ENCODE results near the gene GPR148. TPM values are rescaled to one million over a fixed set of nuclear protein-coding genes. Genes with fewer than 3 reads are reported as not detected.

Gene GPR148
- total RNA-seq, 1 donor from 2014 or later, result not detected

DNA sequence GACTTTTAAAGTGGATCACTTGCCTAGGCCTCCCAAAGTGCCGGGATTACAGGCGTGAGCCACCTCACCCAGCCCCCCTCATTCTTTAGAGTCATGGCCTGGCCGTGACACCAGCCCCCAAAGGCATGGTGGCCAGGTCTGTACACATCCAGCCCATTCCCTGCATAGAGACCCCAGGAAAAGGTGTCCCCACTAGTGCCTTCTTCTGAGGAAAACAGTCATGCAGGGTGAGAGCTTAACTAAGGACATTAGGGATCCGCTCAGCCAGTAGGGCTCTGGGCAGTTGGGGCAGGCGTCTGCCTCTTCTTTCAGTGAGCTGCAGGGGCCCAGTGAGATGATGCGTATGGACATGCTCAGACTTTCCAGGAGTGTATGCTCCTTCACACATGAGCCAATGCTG is 20.8 kb downstream of the GPR148 start:
- DNase-seq (ENCODE audit: low read depth) (no peak), FAIRE-seq (no peak)
- Histone ChIP-seq H3K4me1 (ENCODE audit: insufficient read depth, low read length) (no peaks in the 10 kb centered on the region), H3K27ac (ENCODE audit: low read depth, low read length) (no peak overlapping the region), H3K9me3 (ENCODE audit: insufficient read depth, low read depth, low read length) (no peaks in the 10 kb centered on the region), H3K4me3 (ENCODE audit: insufficient read depth, low read depth, low read length) (no peak overlapping the region), H3K27me3 (ENCODE audit: insufficient read depth, low read length) (no peaks in the 10 kb centered on the region), H3K36me3 (ENCODE audit: insufficient read depth, low read length) (no peaks in the 10 kb centered on the region), H2AFZ (ENCODE audit: low read depth, low read length) (no peak overlapping the region), H3K9ac (ENCODE audit: low read length) (no peak overlapping the region), H4K20me1 (ENCODE audit: insufficient read depth, low read length) (no peaks in the 10 kb centered on the region), H3K4me2 (ENCODE audit: low read length) (no peak overlapping the region), H3K79me2 (ENCODE audit: insufficient read depth, low read length) (no peaks in the 10 kb centered on the region)
- no peaks in the 10 kb centered on the region for H3K4me1 Mint-ChIP-seq (ENCODE audit: low read depth, unreplicated experiment)
- TF ChIP-seq, protein P1, sequence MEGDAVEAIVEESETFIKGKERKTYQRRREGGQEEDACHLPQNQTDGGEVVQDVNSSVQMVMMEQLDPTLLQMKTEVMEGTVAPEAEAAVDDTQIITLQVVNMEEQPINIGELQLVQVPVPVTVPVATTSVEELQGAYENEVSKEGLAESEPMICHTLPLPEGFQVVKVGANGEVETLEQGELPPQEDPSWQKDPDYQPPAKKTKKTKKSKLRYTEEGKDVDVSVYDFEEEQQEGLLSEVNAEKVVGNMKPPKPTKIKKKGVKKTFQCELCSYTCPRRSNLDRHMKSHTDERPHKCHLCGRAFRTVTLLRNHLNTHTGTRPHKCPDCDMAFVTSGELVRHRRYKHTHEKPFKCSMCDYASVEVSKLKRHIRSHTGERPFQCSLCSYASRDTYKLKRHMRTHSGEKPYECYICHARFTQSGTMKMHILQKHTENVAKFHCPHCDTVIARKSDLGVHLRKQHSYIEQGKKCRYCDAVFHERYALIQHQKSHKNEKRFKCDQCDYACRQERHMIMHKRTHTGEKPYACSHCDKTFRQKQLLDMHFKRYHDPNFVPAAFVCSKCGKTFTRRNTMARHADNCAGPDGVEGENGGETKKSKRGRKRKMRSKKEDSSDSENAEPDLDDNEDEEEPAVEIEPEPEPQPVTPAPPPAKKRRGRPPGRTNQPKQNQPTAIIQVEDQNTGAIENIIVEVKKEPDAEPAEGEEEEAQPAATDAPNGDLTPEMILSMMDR (IDR thresholded peaks at IDR 0.05; ENCODE audit: insufficient read depth, low read depth, low read length), result no peak
- no peak for TF ChIP-seq EZH2 (IDR thresholded peaks at IDR 0.05; ENCODE audit: insufficient read depth, low read length)
- H3K36me3 Mint-ChIP-seq (ENCODE audit: low read depth, unreplicated experiment), result no peaks in the 10 kb centered on the region
- H3K27me3 Mint-ChIP-seq (ENCODE audit: low read depth, unreplicated experiment), result peaks cover 28% of the 10 kb centered on the region
- no peak overlapping the region for H3K27ac Mint-ChIP-seq (ENCODE audit: unreplicated experiment)
- no peak overlapping the region for H3K4me3 Mint-ChIP-seq (ENCODE audit: unreplicated experiment)
- H3K9me3 Mint-ChIP-seq (ENCODE audit: unreplicated experiment), result no peaks in the 10 kb centered on the region

DNA sequence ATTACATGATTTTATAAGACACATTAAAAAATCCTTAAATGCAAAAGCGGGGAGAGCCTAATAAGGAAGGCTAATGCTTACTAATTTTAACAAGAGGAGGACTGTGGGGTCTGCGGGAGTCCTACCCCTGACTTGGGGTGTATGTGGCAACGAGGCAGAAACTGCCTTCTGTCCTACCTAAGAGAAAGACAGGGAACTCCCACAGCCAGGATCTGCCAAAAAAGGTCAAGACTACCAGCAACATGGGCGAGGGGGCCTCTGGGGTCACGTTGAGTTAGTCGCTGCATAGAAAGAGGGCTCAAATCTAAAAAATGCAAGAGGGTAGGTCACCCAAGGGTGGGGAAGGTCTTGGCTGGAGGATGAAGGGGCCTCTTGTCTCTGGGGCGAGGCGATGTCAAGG is 25.9 kb downstream of the GPR148 start:
- peaks cover 14% of the 10 kb centered on the region for H3K27me3 ChIP-seq (ENCODE audit: insufficient read depth, low read length)
- H3K9ac ChIP-seq (ENCODE audit: low read length), result no peak overlapping the region
- Mint-ChIP-seq H3K27ac (ENCODE audit: unreplicated experiment) (no peak overlapping the region), H3K27me3 (ENCODE audit: low read depth, unreplicated experiment) (peaks cover 55% of the 10 kb centered on the region), H3K36me3 (ENCODE audit: low read depth, unreplicated experiment) (no peaks in the 10 kb centered on the region), H3K4me3 (ENCODE audit: unreplicated experiment) (peak overlapping the region; percentile 71), H3K4me1 (ENCODE audit: low read depth, unreplicated experiment) (peaks cover 2% of the 10 kb centered on the region), H3K9me3 (ENCODE audit: unreplicated experiment) (no peaks in the 10 kb centered on the region)
- FAIRE-seq (no peak), DNase-seq (ENCODE audit: low read depth) (no peak)
- no peaks in the 10 kb centered on the region for H3K4me1 ChIP-seq (ENCODE audit: insufficient read depth, low read length)
- no peak for TF ChIP-seq EZH2 (IDR thresholded peaks at IDR 0.05; ENCODE audit: insufficient read depth, low read length)
- TF ChIP-seq, protein P1 (IDR thresholded peaks at IDR 0.05; ENCODE audit: insufficient read depth, low read depth, low read length), result no peak
- no peak overlapping the region for H2AFZ ChIP-seq (ENCODE audit: low read depth, low read length)
- no peak overlapping the region for H3K27ac ChIP-seq (ENCODE audit: low read depth, low read length)
- H3K9me3 ChIP-seq (ENCODE audit: insufficient read depth, low read depth, low read length), result no peaks in the 10 kb centered on the region
- no peak overlapping the region for H3K4me2 ChIP-seq (ENCODE audit: low read length)
- no peaks in the 10 kb centered on the region for H4K20me1 ChIP-seq (ENCODE audit: insufficient read depth, low read length)
- H3K79me2 ChIP-seq (ENCODE audit: insufficient read depth, low read length), result no peaks in the 10 kb centered on the region
- no peak overlapping the region for H3K4me3 ChIP-seq (ENCODE audit: insufficient read depth, low read depth, low read length)
- no peaks in the 10 kb centered on the region for H3K36me3 ChIP-seq (ENCODE audit: insufficient read depth, low read length)

DNA sequence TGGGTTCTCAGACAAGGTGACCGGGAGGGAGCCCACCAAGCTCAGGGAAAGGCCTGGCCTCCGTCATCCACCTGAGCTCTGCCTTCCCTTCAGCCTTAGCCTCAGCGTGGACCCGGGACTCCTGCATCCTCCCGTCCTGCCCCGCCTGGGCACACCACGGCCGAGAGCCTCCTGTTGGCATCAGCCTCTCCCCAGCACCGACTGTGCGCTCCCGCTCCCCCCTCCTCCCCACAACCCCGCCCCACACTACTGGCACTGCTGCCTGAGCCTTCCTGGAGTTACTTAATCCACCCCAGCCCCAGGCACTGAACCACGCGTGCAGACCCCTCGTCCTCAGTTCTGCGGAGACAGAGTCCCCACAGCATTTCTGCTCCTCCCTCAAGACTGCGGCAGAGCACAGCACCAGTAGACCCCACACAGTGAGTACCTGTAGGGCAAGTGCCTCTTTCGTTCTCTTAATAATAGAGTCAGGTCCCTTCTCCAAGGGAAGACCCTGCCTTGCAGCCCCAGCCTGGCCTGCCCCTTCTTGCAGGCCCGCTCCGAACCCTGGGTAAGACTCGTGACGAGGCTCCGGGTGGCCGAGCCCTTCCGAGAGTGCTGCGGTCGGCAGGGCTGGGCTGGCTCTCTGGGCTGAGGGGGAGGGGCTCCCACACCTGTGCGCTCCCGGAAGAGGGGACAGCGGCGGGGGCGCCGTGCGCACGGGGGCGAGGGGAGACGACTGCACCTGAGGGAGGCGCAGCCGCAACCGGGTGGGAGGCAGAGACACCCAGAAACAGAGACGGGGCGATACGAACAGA is 26.6 kb downstream of the GPR148 start, which contains the start of gene AMER3:
Gene AMER3, plus strand, starts transcription at position 285 of the 797 bp plus-strand sequence. CDS start 6,533 bp downstream, outside the sequence.
- peak within 1 kb of the TSS; percentile 79 for H3K4me3 Mint-ChIP-seq (ENCODE audit: unreplicated experiment)
- no peak within 1 kb of the TSS for H3K27ac Mint-ChIP-seq (ENCODE audit: unreplicated experiment)
- peaks cover 2% of the 10 kb centered on the region for H3K4me1 Mint-ChIP-seq (ENCODE audit: low read depth, unreplicated experiment)
- Histone ChIP-seq H3K4me3 (ENCODE audit: insufficient read depth, low read depth, low read length) (no peak within 1 kb of the TSS), H4K20me1 (ENCODE audit: insufficient read depth, low read length) (no peaks in the 10 kb centered on the region), H3K9me3 (ENCODE audit: insufficient read depth, low read depth, low read length) (no peaks in the 10 kb centered on the region), H3K79me2 (ENCODE audit: insufficient read depth, low read length) (no peaks in the 10 kb centered on the region), H3K27me3 (ENCODE audit: insufficient read depth, low read length) (peaks cover 14% of the 10 kb centered on the region), H3K36me3 (ENCODE audit: insufficient read depth, low read length) (no peaks in the 10 kb centered on the region), H3K9ac (ENCODE audit: low read length) (no peak within 1 kb of the TSS), H2AFZ (ENCODE audit: low read depth, low read length) (no peak within 1 kb of the TSS), H3K27ac (ENCODE audit: low read depth, low read length) (no peak within 1 kb of the TSS), H3K4me1 (ENCODE audit: insufficient read depth, low read length) (no peaks in the 10 kb centered on the region), H3K4me2 (ENCODE audit: low read length) (peak within 1 kb of the TSS; percentile 76)
- H3K27me3 Mint-ChIP-seq (ENCODE audit: low read depth, unreplicated experiment), result peaks cover 59% of the 10 kb centered on the region
- no peaks in the 10 kb centered on the region for H3K9me3 Mint-ChIP-seq (ENCODE audit: unreplicated experiment)
- H3K36me3 Mint-ChIP-seq (ENCODE audit: low read depth, unreplicated experiment), result no peaks in the 10 kb centered on the region
- TF ChIP-seq EZH2 (IDR thresholded peaks at IDR 0.05; ENCODE audit: insufficient read depth, low read length), result no peak
- TF ChIP-seq, protein P1 (IDR thresholded peaks at IDR 0.05; ENCODE audit: insufficient read depth, low read depth, low read length), result no peak
- DNase-seq (ENCODE audit: low read depth), result no peak
- no peak for FAIRE-seq

All from astrocyte (in vitro differentiated cells and primary cell).